MV-4-11 (cell line): ENCODE measurements around the gene GLS.

ENCODE experiments used
- DNase-seq: peaks from one replicate; lab custom pipeline; 2025; lab: John Stamatoyannopoulos, UW

GLS gene

GRCh38 chr2:191013932-191014652 is 133.5 kb downstream of the GLS start, which contains the start of gene STAT1:
Gene STAT1 (minus strand): TSS chr2:191014171. CDS start chr2:191010003, 4,168 bp downstream.
- peak; percentile 84 for DNase-seq

GRCh38 chr2:191014653-191015020 is 134.0 kb downstream of the GLS start:
- no peak for DNase-seq
